ENCODE results near the gene HEXB. TPM values are rescaled to one million over a fixed set of nuclear protein-coding genes. Genes with fewer than 3 reads are reported as not detected.

HEXB gene
- total and polyA plus RNA-seq, 4 donors: 39.9 to 115 (median 64.1) TPM

DNA sequence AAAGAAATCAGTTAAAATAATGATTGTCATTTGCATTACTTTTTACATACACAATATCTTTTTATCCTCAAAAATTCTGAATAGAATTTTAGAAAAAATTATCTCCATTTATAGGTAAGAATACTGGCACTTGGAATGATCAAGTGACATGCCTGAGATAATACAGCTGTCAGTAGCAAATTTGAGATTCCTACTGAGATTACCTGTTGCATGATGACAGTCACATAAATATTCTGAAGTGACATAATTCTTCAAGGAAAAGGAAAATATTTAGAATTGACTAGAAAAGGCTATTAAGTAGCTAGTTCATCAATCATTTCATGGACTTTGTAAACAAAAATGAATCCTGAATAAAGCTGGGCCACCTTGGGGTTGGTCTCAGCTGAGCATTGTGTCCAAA, 29.3 kb upstream of the HEXB start:
- no peaks in the 10 kb centered on the region for H3K9me3 ChIP-seq (ENCODE audit: control insufficient read depth, insufficient read depth, low read length)
- no peak overlapping the region for H3K27ac ChIP-seq (ENCODE audit: low read depth, low read length)

DNA sequence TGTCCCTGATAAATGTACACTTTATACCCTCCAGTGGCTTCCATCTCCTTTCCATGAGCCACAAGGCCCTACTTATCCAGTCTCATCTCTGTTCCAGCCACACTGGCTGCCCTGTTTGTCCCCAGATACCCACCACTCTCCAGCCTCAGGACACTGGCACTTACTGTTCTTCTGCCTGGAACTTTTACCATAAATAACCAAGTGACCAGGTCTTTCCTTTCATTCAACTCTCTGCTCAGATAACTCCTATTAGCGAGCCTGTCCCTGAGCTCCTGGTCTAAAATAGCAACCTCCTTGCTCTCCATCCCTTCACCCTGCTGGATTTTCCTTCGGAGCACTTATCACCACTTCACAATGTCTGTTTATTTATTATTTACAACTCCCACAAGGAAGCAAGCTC, 27.9 kb upstream of the HEXB start:
- DNase-seq (ENCODE audit: low read depth in 4 of 6, low spot score in 6 of 6): no peak
- no peaks in the 10 kb centered on the region for H3K4me1 ChIP-seq (ENCODE audit: control insufficient read depth, insufficient read depth, low read length)

More for the DNA sequence above, 29.3 kb upstream of the HEXB start:
- Histone ChIP-seq H3K4me1 (ENCODE audit: control insufficient read depth, insufficient read depth, low read length) (no peaks in the 10 kb centered on the region), H3K36me3 (ENCODE audit: control insufficient read depth, insufficient read depth, low read length) (no peaks in the 10 kb centered on the region), H3K27me3 (ENCODE audit: control insufficient read depth, insufficient read depth, low read length) (no peaks in the 10 kb centered on the region), H3K4me3 (ENCODE audit: low read depth, low read length) (no peak overlapping the region)
- DNase-seq (ENCODE audit: low read depth in 4 of 6, low spot score in 6 of 6): no peak

GRCh38 chr5:74659172-74659571, 25.9 kb upstream of the HEXB start:
- Histone ChIP-seq H3K4me3 (ENCODE audit: low read depth, low read length) (no peak overlapping the region), H3K9me3 (ENCODE audit: control insufficient read depth, insufficient read depth, low read length) (no peaks in the 10 kb centered on the region), H3K27me3 (ENCODE audit: control insufficient read depth, insufficient read depth, low read length) (no peaks in the 10 kb centered on the region), H3K4me1 (ENCODE audit: control insufficient read depth, insufficient read depth, low read length) (no peaks in the 10 kb centered on the region), H3K27ac (ENCODE audit: low read depth, low read length) (no peak overlapping the region), H3K36me3 (ENCODE audit: control insufficient read depth, insufficient read depth, low read length) (no peaks in the 10 kb centered on the region)
- WGBS (ENCODE audit: insufficient coverage): 95% methylated on average over 3 of the region's 3 CpGs
- no peak for DNase-seq (ENCODE audit: low read depth in 4 of 6, low spot score in 6 of 6)

More for the DNA sequence above, 27.9 kb upstream of the HEXB start:
- Histone ChIP-seq H3K4me3 (ENCODE audit: low read depth, low read length) (no peak overlapping the region), H3K27me3 (ENCODE audit: control insufficient read depth, insufficient read depth, low read length) (no peaks in the 10 kb centered on the region), H3K27ac (ENCODE audit: low read depth, low read length) (no peak overlapping the region), H3K36me3 (ENCODE audit: control insufficient read depth, insufficient read depth, low read length) (no peaks in the 10 kb centered on the region), H3K9me3 (ENCODE audit: control insufficient read depth, insufficient read depth, low read length) (no peaks in the 10 kb centered on the region)
- 57% methylated on average over 1 of the region's 2 CpGs for WGBS (ENCODE audit: insufficient coverage)

DNA sequence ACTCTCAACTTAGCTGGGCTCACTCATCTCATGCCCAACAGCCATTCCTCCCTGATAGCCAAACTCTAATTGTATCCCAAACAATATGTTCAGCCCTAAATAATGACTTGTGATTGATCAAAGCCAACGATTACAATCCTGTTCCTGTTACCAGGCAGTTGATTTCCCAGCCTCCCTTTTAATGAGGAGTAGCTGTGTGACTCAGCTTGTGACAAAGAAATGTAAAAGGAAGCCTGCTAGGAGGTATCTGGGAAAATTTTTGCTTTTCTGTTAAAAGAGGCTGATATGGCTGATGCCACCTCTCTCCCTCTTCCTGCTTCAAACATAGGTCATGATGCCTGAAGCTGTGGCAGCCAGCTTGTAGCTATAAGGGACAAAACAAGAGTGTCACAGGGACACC, 24.9 kb upstream of the HEXB start:
- H3K4me3 ChIP-seq (ENCODE audit: low read depth, low read length): no peak overlapping the region
- no peaks in the 10 kb centered on the region for H3K27me3 ChIP-seq (ENCODE audit: control insufficient read depth, insufficient read depth, low read length)
- no peak for DNase-seq (ENCODE audit: low read depth in 4 of 6, low spot score in 6 of 6)
- no peaks in the 10 kb centered on the region for H3K4me1 ChIP-seq (ENCODE audit: control insufficient read depth, insufficient read depth, low read length)
- H3K9me3 ChIP-seq (ENCODE audit: control insufficient read depth, insufficient read depth, low read length): no peaks in the 10 kb centered on the region
- no peak overlapping the region for H3K27ac ChIP-seq (ENCODE audit: low read depth, low read length)
- H3K36me3 ChIP-seq (ENCODE audit: control insufficient read depth, insufficient read depth, low read length): no peaks in the 10 kb centered on the region
- WGBS (ENCODE audit: insufficient coverage): no CpG with 5 or more reads among the region's 1 CpG

DNA sequence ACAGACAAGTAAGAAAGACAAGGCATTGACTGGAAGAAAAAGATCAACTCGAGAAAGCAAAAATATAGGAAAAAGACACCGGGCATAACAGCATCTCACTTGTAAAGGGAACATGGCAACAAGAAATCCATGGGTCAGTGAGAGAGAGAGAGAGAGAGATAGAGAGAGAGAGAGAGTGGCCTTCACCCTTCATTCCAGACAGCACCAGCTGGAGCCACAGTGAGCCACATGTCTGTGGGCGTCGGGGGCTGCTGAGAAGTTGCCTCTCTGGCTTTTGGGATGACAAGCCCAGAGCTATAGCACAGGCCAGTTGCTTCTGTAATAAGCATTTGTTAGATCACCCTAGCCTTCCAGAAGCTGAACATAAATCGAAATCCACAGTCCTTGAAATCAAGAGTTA, 24.2 kb upstream of the HEXB start:
- H3K9me3 ChIP-seq (ENCODE audit: control insufficient read depth, insufficient read depth, low read length): no peaks in the 10 kb centered on the region
- H3K4me3 ChIP-seq (ENCODE audit: low read depth, low read length): no peak overlapping the region
- H3K27ac ChIP-seq (ENCODE audit: low read depth, low read length): no peak overlapping the region
- no peaks in the 10 kb centered on the region for H3K4me1 ChIP-seq (ENCODE audit: control insufficient read depth, insufficient read depth, low read length)
- WGBS (ENCODE audit: insufficient coverage): 88% methylated on average over 4 of the region's 5 CpGs
- H3K36me3 ChIP-seq (ENCODE audit: control insufficient read depth, insufficient read depth, low read length): no peaks in the 10 kb centered on the region
- no peak for DNase-seq (ENCODE audit: low read depth in 4 of 6, low spot score in 6 of 6)
- no peaks in the 10 kb centered on the region for H3K27me3 ChIP-seq (ENCODE audit: control insufficient read depth, insufficient read depth, low read length)

GRCh38 chr5:74664551-74664950, 20.5 kb upstream of the HEXB start:
- Histone ChIP-seq H3K36me3 (ENCODE audit: control insufficient read depth, insufficient read depth, low read length) (no peaks in the 10 kb centered on the region), H3K9me3 (ENCODE audit: control insufficient read depth, insufficient read depth, low read length) (no peaks in the 10 kb centered on the region), H3K27ac (ENCODE audit: low read depth, low read length) (no peak overlapping the region), H3K27me3 (ENCODE audit: control insufficient read depth, insufficient read depth, low read length) (no peaks in the 10 kb centered on the region), H3K4me3 (ENCODE audit: low read depth, low read length) (no peak overlapping the region), H3K4me1 (ENCODE audit: control insufficient read depth, insufficient read depth, low read length) (peaks cover 4% of the 10 kb centered on the region)
- DNase-seq (ENCODE audit: low read depth in 4 of 6, low spot score in 6 of 6): no peak
- no CpG with 5 or more reads among the region's 5 CpGs for WGBS (ENCODE audit: insufficient coverage)

DNA sequence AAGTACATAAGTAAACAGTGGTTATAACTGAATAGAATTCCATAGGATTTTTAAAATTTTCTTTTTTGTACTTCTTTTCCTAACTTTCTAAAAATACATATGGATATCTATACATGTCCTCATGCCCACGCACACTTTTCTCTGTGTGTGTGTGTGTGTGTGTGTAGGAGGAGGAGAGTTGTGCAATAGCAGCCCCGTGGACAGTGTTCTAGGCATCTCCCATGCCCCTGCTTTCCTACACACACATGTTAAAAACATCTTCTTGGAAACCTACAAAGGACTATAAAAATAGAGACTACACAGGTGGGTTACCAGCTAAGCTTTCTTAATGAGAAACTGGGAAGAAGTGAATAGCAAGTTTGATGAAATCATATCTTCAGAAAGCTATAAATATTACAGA, 19.8 kb upstream of the HEXB start:
- DNase-seq (ENCODE audit: low read depth in 4 of 6, low spot score in 6 of 6): no peak
- Histone ChIP-seq H3K27ac (ENCODE audit: low read depth, low read length) (no peak overlapping the region), H3K4me3 (ENCODE audit: low read depth, low read length) (no peak overlapping the region), H3K36me3 (ENCODE audit: control insufficient read depth, insufficient read depth, low read length) (no peaks in the 10 kb centered on the region), H3K27me3 (ENCODE audit: control insufficient read depth, insufficient read depth, low read length) (no peaks in the 10 kb centered on the region), H3K9me3 (ENCODE audit: control insufficient read depth, insufficient read depth, low read length) (no peaks in the 10 kb centered on the region), H3K4me1 (ENCODE audit: control insufficient read depth, insufficient read depth, low read length) (peaks cover 4% of the 10 kb centered on the region)
- no CpG with 5 or more reads among the region's 2 CpGs for WGBS (ENCODE audit: insufficient coverage)

DNA sequence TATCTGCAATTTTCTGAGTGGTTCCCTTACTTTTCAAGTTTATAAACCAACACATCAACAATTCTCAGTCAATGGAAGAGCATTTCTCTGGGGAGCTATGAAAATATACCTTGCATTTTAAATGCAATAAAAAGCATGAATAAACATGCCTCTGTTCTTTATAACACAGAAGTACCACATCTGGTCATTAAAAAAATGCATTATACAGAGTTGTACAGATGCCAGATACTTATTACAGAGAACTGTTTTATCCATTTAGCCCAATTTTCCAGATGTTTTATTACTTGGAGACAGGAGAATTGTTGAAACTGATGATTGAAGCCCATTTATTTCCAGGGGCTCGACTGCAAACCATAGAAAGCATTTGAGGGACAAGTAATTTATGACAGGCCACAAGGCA, 19.2 kb upstream of the HEXB start:
- Histone ChIP-seq H3K4me1 (ENCODE audit: control insufficient read depth, insufficient read depth, low read length) (peaks cover 4% of the 10 kb centered on the region), H3K9me3 (ENCODE audit: control insufficient read depth, insufficient read depth, low read length) (no peaks in the 10 kb centered on the region), H3K36me3 (ENCODE audit: control insufficient read depth, insufficient read depth, low read length) (no peaks in the 10 kb centered on the region), H3K27me3 (ENCODE audit: control insufficient read depth, insufficient read depth, low read length) (no peaks in the 10 kb centered on the region), H3K4me3 (ENCODE audit: low read depth, low read length) (no peak overlapping the region), H3K27ac (ENCODE audit: low read depth, low read length) (no peak overlapping the region)
- 20% methylated on average over 1 of the region's 1 CpG for WGBS (ENCODE audit: insufficient coverage)
- DNase-seq (ENCODE audit: low read depth in 4 of 6, low spot score in 6 of 6): peak in 1 of 6 donors; percentile 78

- Histone ChIP-seq H3K4me1 (ENCODE audit: control insufficient read depth, insufficient read depth, low read length) (peaks cover 4% of the 10 kb centered on the region), H3K9me3 (ENCODE audit: control insufficient read depth, insufficient read depth, low read length) (no peaks in the 10 kb centered on the region), H3K4me3 (ENCODE audit: low read depth, low read length) (no peak overlapping the region), H3K27ac (ENCODE audit: low read depth, low read length) (no peak overlapping the region), H3K36me3 (ENCODE audit: control insufficient read depth, insufficient read depth, low read length) (no peaks in the 10 kb centered on the region), H3K27me3 (ENCODE audit: control insufficient read depth, insufficient read depth, low read length) (no peaks in the 10 kb centered on the region)
- DNase-seq (ENCODE audit: low read depth in 4 of 6, low spot score in 6 of 6): no peak
- no CpG with 5 or more reads among the region's 4 CpGs for WGBS (ENCODE audit: insufficient coverage)
Observed at GRCh38 chr5:74667396-74667795, 17.6 kb upstream of the HEXB start.

DNA sequence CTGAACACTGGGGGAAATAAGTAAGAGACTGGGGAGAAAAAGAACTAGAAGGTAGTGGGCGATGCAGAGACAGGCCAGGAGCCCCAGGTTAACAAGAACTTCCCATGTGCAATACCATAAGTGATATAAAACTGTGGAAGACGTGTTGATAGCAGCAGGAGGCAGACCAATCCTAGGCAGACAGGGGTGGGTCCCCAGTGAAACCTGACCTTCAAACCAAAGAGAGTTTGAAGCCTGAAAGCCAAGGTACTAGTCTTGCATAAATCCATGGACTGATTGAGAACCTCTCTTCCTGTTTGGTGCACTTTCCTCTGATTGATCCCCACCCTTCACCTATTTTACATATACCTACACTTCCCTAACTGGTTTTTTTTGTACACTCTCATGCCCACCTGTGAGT, 15.2 kb upstream of the HEXB start:
- Histone ChIP-seq H3K27me3 (ENCODE audit: control insufficient read depth, insufficient read depth, low read length) (no peaks in the 10 kb centered on the region), H3K36me3 (ENCODE audit: control insufficient read depth, insufficient read depth, low read length) (no peaks in the 10 kb centered on the region), H3K4me3 (ENCODE audit: low read depth, low read length) (no peak overlapping the region), H3K9me3 (ENCODE audit: control insufficient read depth, insufficient read depth, low read length) (no peaks in the 10 kb centered on the region), H3K4me1 (ENCODE audit: control insufficient read depth, insufficient read depth, low read length) (peaks cover 4% of the 10 kb centered on the region), H3K27ac (ENCODE audit: low read depth, low read length) (no peak overlapping the region)
- no CpG with 5 or more reads among the region's 2 CpGs for WGBS (ENCODE audit: insufficient coverage)
- no peak for DNase-seq (ENCODE audit: low read depth in 4 of 6, low spot score in 6 of 6)

Data from spinal cord (tissue), 10 donors.